NCI-H524 (cell line): ENCODE results near the gene OR2V1.
"Not testable (repeated sequence)": the region's sequence is repeated elsewhere in the genome, so short reads cannot be mapped to it uniquely, and the experiment has no call there.

ENCODE experiments used
- DNase-seq, 2 experiments: peaks; one replicate each; lab custom pipeline; 2025; lab: John Stamatoyannopoulos, UW

The OR2V1 gene

GRCh38 chr5:181160152-181160754 lies 29.3 kb upstream of the OR2V1 start:
- peak in 1 of 2 experiments; percentile 11 for DNase-seq

GRCh38 chr5:181159286-181160151 lies 28.6 kb upstream of the OR2V1 start:
- DNase-seq, result peak; percentile 54 to 58

- DNase-seq, result no peak
Observed at GRCh38 chr5:181158869-181159268, 27.9 kb upstream of the OR2V1 start.

- no peak for DNase-seq
Observed at GRCh38 chr5:181156758-181157157, 25.8 kb upstream of the OR2V1 start.

- no peak for DNase-seq
Observed at GRCh38 chr5:181153814-181154213, 22.8 kb upstream of the OR2V1 start.

GRCh38 chr5:181152406-181152805 lies 21.4 kb upstream of the OR2V1 start:
- DNase-seq, result no peak

- peak in 1 of 2 experiments; percentile 28 for DNase-seq
Observed at GRCh38 chr5:181151146-181151545, 20.2 kb upstream of the OR2V1 start.

- no peak for DNase-seq
Observed at GRCh38 chr5:181149806-181150733, 19.1 kb upstream of the OR2V1 start.

GRCh38 chr5:181149355-181149754 lies 18.4 kb upstream of the OR2V1 start:
- DNase-seq, result no peak

- DNase-seq, result not testable (repeated sequence)
Observed at GRCh38 chr5:181146927-181147636, 16.1 kb upstream of the OR2V1 start, which contains the start of gene OR2V2. Gene OR2V2, plus strand, starts transcription at chr5:181147586. Its CDS starts 7,357 bp downstream, at chr5:181154943.

- DNase-seq, result no peak
Observed at GRCh38 chr5:181145133-181145532, 14.2 kb upstream of the OR2V1 start.

GRCh38 chr5:181142054-181142453 lies 11.1 kb upstream of the OR2V1 start:
- no peak for DNase-seq

GRCh38 chr5:181140766-181141165 lies 9.8 kb upstream of the OR2V1 start:
- no peak for DNase-seq

- no peak for DNase-seq
Observed at GRCh38 chr5:181138258-181138657, 7.3 kb upstream of the OR2V1 start.

GRCh38 chr5:181136361-181136955 lies 5.5 kb upstream of the OR2V1 start:
- DNase-seq, result no peak

- DNase-seq, result no peak
Observed at GRCh38 chr5:181134259-181134658, 3.3 kb upstream of the OR2V1 start.

GRCh38 chr5:181133610-181134231 lies 2.8 kb upstream of the OR2V1 start:
- DNase-seq, result no peak

GRCh38 chr5:181133083-181133482 lies 2.1 kb upstream of the OR2V1 start:
- no peak for DNase-seq

- DNase-seq, result no peak
Observed at GRCh38 chr5:181131514-181131913, 545 bp upstream of the OR2V1 start.

- not testable (repeated sequence) for DNase-seq
Observed at GRCh38 chr5:181130081-181130480, 888 bp downstream of the OR2V1 start.

- DNase-seq, result no peak
Observed at GRCh38 chr5:181129601-181130000, 1.4 kb downstream of the OR2V1 start.
